ENCODE results near the gene BAG5. TPM values are rescaled to one million over a fixed set of nuclear protein-coding genes. Genes with fewer than 3 reads are reported as not detected.
A peak's percentile ranks its signal among the peaks of the same experiment; 100 is the strongest.

The BAG5 gene
- total and polyA plus RNA-seq, 2 of the 8 experiments (the other 6 are each of a cell fraction or from before 2014, with no cell fraction given) = 7.4 to 29.5 TPM

DNA sequence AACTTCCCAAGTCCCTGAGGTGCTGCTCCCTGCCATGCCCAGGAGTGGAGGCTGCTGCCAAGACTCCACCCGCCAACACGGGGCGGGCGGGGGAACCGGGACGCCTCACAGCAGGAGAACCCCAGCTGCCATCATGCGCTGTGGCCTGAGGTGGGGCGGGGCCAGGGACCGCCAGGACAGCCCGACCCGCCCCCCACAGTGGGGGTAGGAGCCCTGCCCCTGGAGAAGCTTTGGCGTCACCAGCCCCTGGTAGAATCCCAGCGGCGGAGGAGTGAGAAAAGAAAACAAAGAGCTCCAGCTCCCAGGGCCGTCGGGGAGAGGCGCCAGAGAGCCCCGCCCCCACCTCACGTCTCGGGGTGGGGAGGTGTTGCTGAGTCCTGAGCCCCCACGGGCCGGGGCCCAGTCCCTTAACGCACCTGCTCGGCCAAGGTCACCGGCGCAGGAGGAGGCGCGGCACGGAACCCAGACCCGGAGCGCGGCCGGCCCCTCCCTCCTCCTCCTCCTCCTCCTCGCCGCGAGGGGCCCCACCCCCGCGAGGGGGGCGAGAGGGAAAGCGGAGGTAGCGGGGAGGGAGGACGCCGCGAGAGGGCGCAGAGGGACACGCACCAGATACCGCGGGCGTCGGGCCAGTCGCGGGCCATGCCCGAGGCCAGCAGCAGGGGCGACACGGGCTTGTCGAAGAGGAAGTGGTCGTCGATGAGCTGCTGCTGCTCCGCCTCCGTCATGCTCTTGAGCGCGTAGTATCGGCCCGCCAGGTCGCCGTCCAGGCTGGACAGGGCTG lies 41.6 kb downstream of the BAG5 start (continued):
- TF ChIP-seq, protein P1, sequence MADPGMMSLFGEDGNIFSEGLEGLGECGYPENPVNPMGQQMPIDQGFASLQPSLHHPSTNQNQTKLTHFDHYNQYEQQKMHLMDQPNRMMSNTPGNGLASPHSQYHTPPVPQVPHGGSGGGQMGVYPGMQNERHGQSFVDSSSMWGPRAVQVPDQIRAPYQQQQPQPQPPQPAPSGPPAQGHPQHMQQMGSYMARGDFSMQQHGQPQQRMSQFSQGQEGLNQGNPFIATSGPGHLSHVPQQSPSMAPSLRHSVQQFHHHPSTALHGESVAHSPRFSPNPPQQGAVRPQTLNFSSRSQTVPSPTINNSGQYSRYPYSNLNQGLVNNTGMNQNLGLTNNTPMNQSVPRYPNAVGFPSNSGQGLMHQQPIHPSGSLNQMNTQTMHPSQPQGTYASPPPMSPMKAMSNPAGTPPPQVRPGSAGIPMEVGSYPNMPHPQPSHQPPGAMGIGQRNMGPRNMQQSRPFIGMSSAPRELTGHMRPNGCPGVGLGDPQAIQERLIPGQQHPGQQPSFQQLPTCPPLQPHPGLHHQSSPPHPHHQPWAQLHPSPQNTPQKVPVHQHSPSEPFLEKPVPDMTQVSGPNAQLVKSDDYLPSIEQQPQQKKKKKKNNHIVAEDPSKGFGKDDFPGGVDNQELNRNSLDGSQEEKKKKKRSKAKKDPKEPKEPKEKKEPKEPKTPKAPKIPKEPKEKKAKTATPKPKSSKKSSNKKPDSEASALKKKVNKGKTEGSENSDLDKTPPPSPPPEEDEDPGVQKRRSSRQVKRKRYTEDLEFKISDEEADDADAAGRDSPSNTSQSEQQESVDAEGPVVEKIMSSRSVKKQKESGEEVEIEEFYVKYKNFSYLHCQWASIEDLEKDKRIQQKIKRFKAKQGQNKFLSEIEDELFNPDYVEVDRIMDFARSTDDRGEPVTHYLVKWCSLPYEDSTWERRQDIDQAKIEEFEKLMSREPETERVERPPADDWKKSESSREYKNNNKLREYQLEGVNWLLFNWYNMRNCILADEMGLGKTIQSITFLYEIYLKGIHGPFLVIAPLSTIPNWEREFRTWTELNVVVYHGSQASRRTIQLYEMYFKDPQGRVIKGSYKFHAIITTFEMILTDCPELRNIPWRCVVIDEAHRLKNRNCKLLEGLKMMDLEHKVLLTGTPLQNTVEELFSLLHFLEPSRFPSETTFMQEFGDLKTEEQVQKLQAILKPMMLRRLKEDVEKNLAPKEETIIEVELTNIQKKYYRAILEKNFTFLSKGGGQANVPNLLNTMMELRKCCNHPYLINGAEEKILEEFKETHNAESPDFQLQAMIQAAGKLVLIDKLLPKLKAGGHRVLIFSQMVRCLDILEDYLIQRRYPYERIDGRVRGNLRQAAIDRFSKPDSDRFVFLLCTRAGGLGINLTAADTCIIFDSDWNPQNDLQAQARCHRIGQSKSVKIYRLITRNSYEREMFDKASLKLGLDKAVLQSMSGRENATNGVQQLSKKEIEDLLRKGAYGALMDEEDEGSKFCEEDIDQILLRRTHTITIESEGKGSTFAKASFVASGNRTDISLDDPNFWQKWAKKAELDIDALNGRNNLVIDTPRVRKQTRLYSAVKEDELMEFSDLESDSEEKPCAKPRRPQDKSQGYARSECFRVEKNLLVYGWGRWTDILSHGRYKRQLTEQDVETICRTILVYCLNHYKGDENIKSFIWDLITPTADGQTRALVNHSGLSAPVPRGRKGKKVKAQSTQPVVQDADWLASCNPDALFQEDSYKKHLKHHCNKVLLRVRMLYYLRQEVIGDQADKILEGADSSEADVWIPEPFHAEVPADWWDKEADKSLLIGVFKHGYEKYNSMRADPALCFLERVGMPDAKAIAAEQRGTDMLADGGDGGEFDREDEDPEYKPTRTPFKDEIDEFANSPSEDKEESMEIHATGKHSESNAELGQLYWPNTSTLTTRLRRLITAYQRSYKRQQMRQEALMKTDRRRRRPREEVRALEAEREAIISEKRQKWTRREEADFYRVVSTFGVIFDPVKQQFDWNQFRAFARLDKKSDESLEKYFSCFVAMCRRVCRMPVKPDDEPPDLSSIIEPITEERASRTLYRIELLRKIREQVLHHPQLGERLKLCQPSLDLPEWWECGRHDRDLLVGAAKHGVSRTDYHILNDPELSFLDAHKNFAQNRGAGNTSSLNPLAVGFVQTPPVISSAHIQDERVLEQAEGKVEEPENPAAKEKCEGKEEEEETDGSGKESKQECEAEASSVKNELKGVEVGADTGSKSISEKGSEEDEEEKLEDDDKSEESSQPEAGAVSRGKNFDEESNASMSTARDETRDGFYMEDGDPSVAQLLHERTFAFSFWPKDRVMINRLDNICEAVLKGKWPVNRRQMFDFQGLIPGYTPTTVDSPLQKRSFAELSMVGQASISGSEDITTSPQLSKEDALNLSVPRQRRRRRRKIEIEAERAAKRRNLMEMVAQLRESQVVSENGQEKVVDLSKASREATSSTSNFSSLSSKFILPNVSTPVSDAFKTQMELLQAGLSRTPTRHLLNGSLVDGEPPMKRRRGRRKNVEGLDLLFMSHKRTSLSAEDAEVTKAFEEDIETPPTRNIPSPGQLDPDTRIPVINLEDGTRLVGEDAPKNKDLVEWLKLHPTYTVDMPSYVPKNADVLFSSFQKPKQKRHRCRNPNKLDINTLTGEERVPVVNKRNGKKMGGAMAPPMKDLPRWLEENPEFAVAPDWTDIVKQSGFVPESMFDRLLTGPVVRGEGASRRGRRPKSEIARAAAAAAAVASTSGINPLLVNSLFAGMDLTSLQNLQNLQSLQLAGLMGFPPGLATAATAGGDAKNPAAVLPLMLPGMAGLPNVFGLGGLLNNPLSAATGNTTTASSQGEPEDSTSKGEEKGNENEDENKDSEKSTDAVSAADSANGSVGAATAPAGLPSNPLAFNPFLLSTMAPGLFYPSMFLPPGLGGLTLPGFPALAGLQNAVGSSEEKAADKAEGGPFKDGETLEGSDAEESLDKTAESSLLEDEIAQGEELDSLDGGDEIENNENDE (IDR thresholded peaks at IDR 0.05; ENCODE audit: insufficient replicate concordance, low read length) = no peak
- TF ChIP-seq RXRA (IDR thresholded peaks at IDR 0.05; ENCODE audit: insufficient read depth, low read depth, low read length) (no peak), TBP (IDR thresholded peaks at IDR 0.05; ENCODE audit: low read depth, low read length) (peak; percentile 35; the same call in 1 of the 2 replicates), ASH2L (IDR thresholded peaks at IDR 0.05; ENCODE audit: low read length) (peak; percentile 85), HDAC2 (IDR thresholded peaks at IDR 0.05; ENCODE audit: borderline replicate concordance in 1 of 2, low read depth in 2 of 2, low read length in 2 of 2) (no peak), TAF1 (IDR thresholded peaks at IDR 0.05; ENCODE audit: low read depth, low read length) (0 out of 2 replicates have a peak, but pooled peaks have one; percentile 40), EGR1 (IDR thresholded peaks at IDR 0.05; ENCODE audit: borderline replicate concordance, low read depth, low read length) (peak; percentile 34; the same call in 1 of the 2 replicates), E2F6 (IDR thresholded peaks at IDR 0.05) (peak; percentile 52; the same call in 1 of the 2 replicates)

Data from H1 (cell line).